Karpas-422 (cell line): ENCODE results near the gene CHMP4A. TPM values are rescaled to one million over a fixed set of nuclear protein-coding genes. Genes with fewer than 3 reads are reported as not detected.
"Not testable (repeated sequence)": the region's sequence is repeated elsewhere in the genome, so short reads cannot be mapped to it uniquely, and the experiment has no call there.

ENCODE experiments used
- DNase-seq: peaks from one replicate; pipeline ENCODE4 v3.0.0-alpha.2; 2015
- H2AFZ ChIP-seq: fragments of 200-600 bp; sonication (generic); 2 replicates; pipeline ENCODE4 v1.6.1; 2014; ENCODE audit warnings: antibody characterized with exemption, low read length, mixed read lengths
- H3K27ac ChIP-seq: fragments of 200-600 bp; sonication (generic); 2 replicates; pipeline ENCODE4 v1.5.1; 2014; ENCODE audit warnings: mild to moderate bottlenecking, low read length, moderate library complexity
- H3K27me3 ChIP-seq: fragments of 200-600 bp; sonication (generic); 2 replicates; pipeline ENCODE4 v1.6.1; 2014; ENCODE audit warnings: low read length, mixed read lengths
- H3K36me3 ChIP-seq: fragments of 200-600 bp; sonication (generic); 2 replicates; pipeline ENCODE4 v1.6.1; 2014; ENCODE audit warnings: low read length, mixed read lengths; ENCODE audit not compliant: insufficient read depth
- H3K4me1 ChIP-seq: fragments of 200-600 bp; sonication (generic); 2 replicates; pipeline ENCODE4 v1.6.1; 2014; ENCODE audit warnings: mild to moderate bottlenecking, low read length, mixed read lengths
- H3K4me2 ChIP-seq: fragments of 200-600 bp; sonication (generic); 2 replicates; pipeline ENCODE4 v1.6.1; 2014; ENCODE audit warnings: low read length, low read depth, mild to moderate bottlenecking; ENCODE audit not compliant: poor library complexity, severe bottlenecking
- H3K4me3 ChIP-seq: fragments of 200-600 bp; sonication (generic); 2 replicates; pipeline ENCODE4 v1.5.1; 2014; ENCODE audit warnings: mild to moderate bottlenecking, antibody characterized with exemption, low read length, mixed read lengths
- H3K79me2 ChIP-seq: fragments of 200-600 bp; sonication (generic); 2 replicates; pipeline ENCODE4 v1.6.1; 2014; ENCODE audit warnings: mild to moderate bottlenecking, low read length, mixed read lengths
- H3K9ac ChIP-seq: fragments of 200-600 bp; sonication (generic); 2 replicates; pipeline ENCODE4 v1.6.0; 2014; ENCODE audit warnings: low read length
- H3K9me2 ChIP-seq: fragments of 200-600 bp; sonication (generic), shearing (Covaris generic); replicated peaks from 2 replicates; pipeline ENCODE4 v1.6.0; 2014; ENCODE audit warnings: mild to moderate bottlenecking, low read length, moderate library complexity; ENCODE audit not compliant: insufficient read depth
- H3K9me3 ChIP-seq: fragments of 300-700, 200-600 bp; sonication (generic); 2 replicates; pipeline ENCODE4 v1.6.1; 2014; ENCODE audit warnings: low read length, mixed read lengths
- H4K20me1 ChIP-seq: fragments of 200-600 bp; sonication (generic); 2 replicates; pipeline ENCODE4 v1.6.1; 2014; ENCODE audit warnings: mild to moderate bottlenecking, antibody characterized with exemption, low read length, low read depth; ENCODE audit not compliant: insufficient read depth
- total RNA-seq: library from RNA; depleted of rRNA; stranded (reverse); fragments of >200 nt; shearing (Covaris generic); gene quantifications from 2 replicates; pipeline ENCODE4 v1.2.3, GENCODE V29; 2014; ENCODE audit warnings: low replicate concordance

The CHMP4A gene
- total RNA-seq, 1 experiment from 2014 or later = 36.8 TPM

- Histone ChIP-seq H3K4me2 (no peak overlapping the region), H3K36me3 (peaks cover 82% of the 10 kb centered on the region), H3K9me2 (no peaks in the 10 kb centered on the region), H3K9ac (no peak overlapping the region), H3K27ac (no peak overlapping the region), H3K9me3 (peaks cover 6% of the 10 kb centered on the region), H3K4me1 (peaks cover 11% of the 10 kb centered on the region), H4K20me1 (no peaks in the 10 kb centered on the region), H3K79me2 (peaks cover 15% of the 10 kb centered on the region), H2AFZ (no peak overlapping the region), H3K27me3 (no peaks in the 10 kb centered on the region), H3K4me3 (no peak overlapping the region)
- DNase-seq = no peak
These were observed 5.7 kb downstream of the CHMP4A start for GRCh38 chr14:24207625-24208024.

GRCh38 chr14:24207104-24207551, 6.2 kb downstream of the CHMP4A start:
- no peak overlapping the region for H3K9ac ChIP-seq
- DNase-seq = no peak
- no peak overlapping the region for H2AFZ ChIP-seq
- no peak overlapping the region for H3K4me2 ChIP-seq
- H3K27me3 ChIP-seq = no peaks in the 10 kb centered on the region
- H3K9me3 ChIP-seq = peaks cover 6% of the 10 kb centered on the region
- H3K27ac ChIP-seq = no peak overlapping the region
- peaks cover 11% of the 10 kb centered on the region for H3K79me2 ChIP-seq
- H3K4me3 ChIP-seq = no peak overlapping the region
- peaks cover 7% of the 10 kb centered on the region for H3K4me1 ChIP-seq
- H3K9me2 ChIP-seq = no peaks in the 10 kb centered on the region
- no peaks in the 10 kb centered on the region for H4K20me1 ChIP-seq
- peaks cover 86% of the 10 kb centered on the region for H3K36me3 ChIP-seq

- H3K4me1 ChIP-seq = peaks cover under 1% of the 10 kb centered on the region; the same call in 1 of the 2 replicates
- no peak overlapping the region for H2AFZ ChIP-seq
- H3K9me3 ChIP-seq = peaks cover 8% of the 10 kb centered on the region
- no peaks in the 10 kb centered on the region for H4K20me1 ChIP-seq
- no peaks in the 10 kb centered on the region for H3K9me2 ChIP-seq
- DNase-seq = no peak
- H3K79me2 ChIP-seq = peaks cover 6% of the 10 kb centered on the region
- peaks cover 85% of the 10 kb centered on the region for H3K36me3 ChIP-seq
- no peak overlapping the region for H3K9ac ChIP-seq
- H3K4me3 ChIP-seq = no peak overlapping the region
- no peaks in the 10 kb centered on the region for H3K27me3 ChIP-seq
- H3K4me2 ChIP-seq = no peak overlapping the region
- no peak overlapping the region for H3K27ac ChIP-seq
These were observed 6.8 kb downstream of the CHMP4A start for GRCh38 chr14:24206260-24207103.

GRCh38 chr14:24204163-24205146, 8.8 kb downstream of the CHMP4A start:
- no peak for DNase-seq
- H3K4me2 ChIP-seq = no peak overlapping the region
- H3K27me3 ChIP-seq = no peaks in the 10 kb centered on the region
- H3K27ac ChIP-seq = no peak overlapping the region
- H3K4me1 ChIP-seq = no peaks in the 10 kb centered on the region
- no peak overlapping the region for H2AFZ ChIP-seq
- H3K36me3 ChIP-seq = peaks cover 72% of the 10 kb centered on the region
- 0 out of 2 replicates have a peak, but pooled peaks cover 3% of the 10 kb centered on the region for H3K79me2 ChIP-seq
- H3K4me3 ChIP-seq = no peak overlapping the region
- peaks cover 8% of the 10 kb centered on the region for H3K9me3 ChIP-seq
- H3K9ac ChIP-seq = no peak overlapping the region
- no peaks in the 10 kb centered on the region for H3K9me2 ChIP-seq
- H4K20me1 ChIP-seq = no peaks in the 10 kb centered on the region

- H3K9ac ChIP-seq, H3K4me2 ChIP-seq, H2AFZ ChIP-seq, H3K27ac ChIP-seq, H3K79me2 ChIP-seq, H3K9me2 ChIP-seq, H4K20me1 ChIP-seq, DNase-seq, H3K4me3 ChIP-seq, H3K9me3 ChIP-seq, H3K27me3 ChIP-seq, H3K4me1 ChIP-seq: not testable (repeated sequence)
- peaks cover 65% of the 10 kb centered on the region for H3K36me3 ChIP-seq
These were observed 9.9 kb downstream of the CHMP4A start for GRCh38 chr14:24203249-24203886.

GRCh38 chr14:24202538-24202937, 10.8 kb downstream of the CHMP4A start:
- not testable (repeated sequence) for DNase-seq, H3K4me1 ChIP-seq, H3K9ac ChIP-seq, H3K27me3 ChIP-seq, H3K79me2 ChIP-seq, H3K4me3 ChIP-seq, H3K27ac ChIP-seq, H2AFZ ChIP-seq, H4K20me1 ChIP-seq, H3K4me2 ChIP-seq, H3K9me3 ChIP-seq, H3K9me2 ChIP-seq
- H3K36me3 ChIP-seq = peaks cover 57% of the 10 kb centered on the region

- no peak overlapping the region for H3K9ac ChIP-seq
- peaks cover 8% of the 10 kb centered on the region for H3K9me3 ChIP-seq
- peaks cover 16% of the 10 kb centered on the region for H3K79me2 ChIP-seq
- peaks cover 26% of the 10 kb centered on the region for H3K36me3 ChIP-seq
- no peaks in the 10 kb centered on the region for H3K9me2 ChIP-seq
- H3K4me1 ChIP-seq = peaks cover 33% of the 10 kb centered on the region
- H3K4me3 ChIP-seq = no peak overlapping the region
- H3K27me3 ChIP-seq = no peaks in the 10 kb centered on the region
- no peak overlapping the region for H2AFZ ChIP-seq
- no peaks in the 10 kb centered on the region for H4K20me1 ChIP-seq
- no peak overlapping the region for H3K27ac ChIP-seq
- DNase-seq = no peak
- H3K4me2 ChIP-seq = no peak overlapping the region
These were observed 14.3 kb downstream of the CHMP4A start for GRCh38 chr14:24198814-24199524.
